Endothelial cell of umbilical vein (primary cell): ENCODE results near the gene RBMS3. TPM values are rescaled to one million over a fixed set of nuclear protein-coding genes. Genes with fewer than 3 reads are reported as not detected.

Source experiments
- BruUV-seq: library from RNA; stranded (reverse); fragments of 400-500 nt; replicated peaks from 2 replicates; lab custom pipeline; 2021; lab: Mats Ljungman, UMichigan
- CTCF ChIA-PET: fragments of 300-600, 350-600 bp; sonication (Branson Sonifier 250); formaldehyde crosslinking; loops from one replicate; lab custom pipeline; 2021; ENCODE audit warnings: antibody characterized with exemption, inconsistent platforms; lab: Charles Lee
- POLR2A ChIA-PET: fragments of 300-600, 350-600 bp; sonication (Branson Sonifier 250); formaldehyde crosslinking; loops from one replicate; lab custom pipeline; 2021; ENCODE audit warnings: antibody characterized with exemption, inconsistent platforms; lab: Charles Lee
- DNase-seq: peaks from one replicate; pipeline ENCODE4 v3.0.0-alpha.2; 2011; ENCODE audit warnings: low read depth, low spot score
- FAIRE-seq: peaks from 2 replicates; lab custom pipeline; 2011; peaks lifted over from hg19 to GRCh38; lab: Jason Lieb, UNC
- H2AFZ ChIP-seq: 2 replicates; pipeline ENCODE4 v1.6.0; 2012; ENCODE audit warnings: low read depth, low read length, control low read depth, inconsistent platforms
- H3K27ac ChIP-seq: 2 replicates; pipeline ENCODE4 v1.5.1; 2011; ENCODE audit warnings: low read depth, mild to moderate bottlenecking, control low read depth, low read length, moderate library complexity; ENCODE audit not compliant: insufficient read depth
- H3K27me3 ChIP-seq, 2 experiments: 2 replicates each; pipeline versions ENCODE4 v1.6.0 to v1.6.1; 2011; ENCODE audit warnings: low read length in 2 of 2, mixed read lengths in 1 of 2; ENCODE audit not compliant: control insufficient read depth in 2 of 2, insufficient read depth in 2 of 2
- H3K36me3 ChIP-seq, 2 experiments: 2 replicates in 1 of 2; 3 replicates in 1 of 2; pipeline ENCODE4 v1.5.1; 2011; ENCODE audit warnings: low read length in 2 of 2, mild to moderate bottlenecking in 1 of 2, moderate library complexity in 1 of 2; ENCODE audit not compliant: control insufficient read depth in 2 of 2, insufficient read depth in 2 of 2; ENCODE audit errors: extremely low read depth in 1 of 2
- H3K4me1 ChIP-seq: 3 replicates; pipeline ENCODE4 v1.5.1; 2011; ENCODE audit warnings: mild to moderate bottlenecking, low read length; ENCODE audit not compliant: control insufficient read depth, insufficient read depth; ENCODE audit errors: extremely low read depth
- H3K4me2 ChIP-seq: 2 replicates; pipeline ENCODE4 v1.6.1; 2011; ENCODE audit warnings: low read length, control low read depth, mixed read lengths; ENCODE audit not compliant: insufficient read depth
- H3K4me3 ChIP-seq, 3 experiments: fragments of 200-600 bp in 1 of 3; sonication (generic), shearing (Covaris generic) in 1 of 3; replicated peaks in 1 of 3; 2 replicates each; pipeline ENCODE4 v1.5.1; 2011 to 2016; ENCODE audit warnings: control low read depth in 3 of 3, low read length in 3 of 3, mild to moderate bottlenecking in 2 of 3, inconsistent platforms in 1 of 3, low read depth in 1 of 3, moderate library complexity in 1 of 3; ENCODE audit not compliant: insufficient read depth in 1 of 3
- H3K79me2 ChIP-seq: 2 replicates; pipeline ENCODE4 v1.6.0; 2012; ENCODE audit warnings: low read length, inconsistent platforms; ENCODE audit not compliant: control insufficient read depth, insufficient read depth
- H3K9ac ChIP-seq: replicated peaks from 2 replicates; pipeline ENCODE3; 2011; ENCODE audit warnings: low read length, control low read depth; ENCODE audit not compliant: insufficient read depth; ENCODE audit errors: extremely low read depth
- H3K9me1 ChIP-seq: replicated peaks from 3 replicates; pipeline ENCODE4 v1.6.0; 2011; ENCODE audit warnings: mild to moderate bottlenecking, low read length; ENCODE audit not compliant: control insufficient read depth, insufficient read depth; ENCODE audit errors: extremely low read depth
- H3K9me3 ChIP-seq: replicated peaks from 2 replicates; pipeline ENCODE4 v1.5.1; 2012; ENCODE audit warnings: low read length, inconsistent platforms; ENCODE audit not compliant: control insufficient read depth, insufficient read depth
- H4K20me1 ChIP-seq: replicated peaks from 2 replicates; pipeline ENCODE3; 2011; ENCODE audit warnings: mild to moderate bottlenecking, low read length; ENCODE audit not compliant: control insufficient read depth, insufficient read depth; ENCODE audit errors: extremely low read depth
- EZH2 ChIP-seq: IDR thresholded peaks from 2 replicates; pipeline ENCODE4 v1.6.1; 2012; ENCODE audit warnings: borderline replicate concordance, low read depth, mild to moderate bottlenecking, moderate library complexity, low read length, inconsistent platforms; ENCODE audit not compliant: severe bottlenecking
- FOS ChIP-seq: IDR thresholded peaks from 2 replicates; pipeline ENCODE4 v1.6.1; 2011; ENCODE audit warnings: mild to moderate bottlenecking, low read length, moderate library complexity, borderline replicate concordance; ENCODE audit not compliant: insufficient read depth
- GATA2 ChIP-seq: IDR thresholded peaks from 2 replicates; pipeline ENCODE4 v1.7.0; 2011; ENCODE audit warnings: low read depth, mild to moderate bottlenecking, moderate library complexity, mixed read lengths, low read length; ENCODE audit not compliant: insufficient read length, insufficient read depth
- JUN ChIP-seq: IDR thresholded peaks from 2 replicates; pipeline ENCODE4 v1.6.1; 2011; ENCODE audit warnings: borderline replicate concordance, low read depth; ENCODE audit not compliant: insufficient read length, insufficient read depth
- MYC ChIP-seq: IDR thresholded peaks from one replicate; pipeline ENCODE4 v1.6.1; 2011; ENCODE audit warnings: mild to moderate bottlenecking, low read depth, low read length
- POLR2A ChIP-seq: IDR thresholded peaks from 2 replicates; pipeline ENCODE4 v1.6.1; 2012; ENCODE audit warnings: low read depth, mild to moderate bottlenecking, control low read depth, low read length
- POLR2AphosphoS5 ChIP-seq: IDR thresholded peaks from 2 replicates; pipeline ENCODE4 v1.6.1; 2012; ENCODE audit warnings: low read depth, mild to moderate bottlenecking, control low read depth, low read length, moderate library complexity; ENCODE audit not compliant: insufficient read depth
- dilution Hi-C: fragments of 300-500 bp; cut with MboI; formaldehyde crosslinking; loops from one replicate; pipeline ENCODE4 v1.15.0; 2019; ENCODE audit warnings: low sequenced_read_pairs; ENCODE audit not compliant: extremely low pct_ligation_motif_present
- intact Hi-C: fragments of 100-400 bp; cut with micrococcal nuclease; formaldehyde crosslinking; loops from one replicate; pipeline ENCODE4 v1.10.0; 2022
- polyA plus RNA-seq, 4 experiments: library from polyadenylated mRNA; depleted of rRNA in 3 of 4; stranded (reverse) in 3 of 4; unstranded in 1 of 4; fragments of >200 nt; gene quantifications; 2 replicates each; pipeline versions ENCODE4 v1.2.1 to v1.2.3, GENCODE V29; 2011 to 2012; ENCODE audit warnings: missing spikeins in 1 of 4
- total RNA-seq: library from RNA; stranded (reverse); gene quantifications from 2 replicates; pipeline ENCODE4 v1.2.3, GENCODE V29; 2021
- TF ChIP-seq, protein P1 (sequence below): IDR thresholded peaks from 2 replicates; pipeline ENCODE4 v1.6.1; 2011; ENCODE audit not compliant: insufficient read depth, insufficient read length
- TF ChIP-seq, protein P2 (sequence below), 2 donors: IDR thresholded peaks; 1 replicate in 1 of 2; 2 replicates in 1 of 2; pipeline ENCODE4 v1.5.1; 2011; ENCODE audit warnings: low read length in 2 of 2, mild to moderate bottlenecking in 2 of 2, moderate library complexity in 2 of 2, control low read depth in 1 of 2, inconsistent platforms in 1 of 2, low read depth in 1 of 2; ENCODE audit not compliant: insufficient read depth in 1 of 2; ENCODE audit errors: extremely low read depth in 1 of 2

The RBMS3 gene
- total and polyA plus RNA-seq, 2 donors (not counting 3 experiments of a cell fraction or from before 2014, with no cell fraction given): 13.6 to 42.3 TPM

DNA sequence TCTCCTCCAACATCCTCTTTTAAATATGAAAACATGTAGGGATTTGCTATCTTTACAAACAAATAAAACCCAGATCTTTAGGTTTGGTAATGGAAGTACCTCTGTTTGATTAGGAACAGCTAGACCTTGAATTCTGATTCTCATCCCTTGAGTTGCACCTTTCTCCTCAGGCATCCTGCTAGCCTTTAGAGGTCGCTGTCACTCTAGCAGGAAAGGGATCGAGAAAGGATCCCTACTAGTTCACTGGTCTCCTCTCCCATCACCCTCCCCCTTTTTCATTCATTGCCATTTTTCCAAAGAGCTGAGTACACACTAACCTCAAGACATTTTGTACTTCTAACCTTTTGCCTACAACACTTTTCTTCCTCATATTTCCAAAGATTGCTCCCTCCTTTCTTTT is 569.8 kb downstream of the RBMS3 start:
- H3K9ac ChIP-seq: no peak overlapping the region
- H4K20me1 ChIP-seq: no peaks in the 10 kb centered on the region
- no peaks in the 10 kb centered on the region for H3K79me2 ChIP-seq
- dilution Hi-C loops (no loop called here), intact Hi-C loops (no loop called here)
- no peak for DNase-seq
- H3K9me1 ChIP-seq: no peaks in the 10 kb centered on the region
- BruUV-seq: no TSS peak
- no peaks in the 10 kb centered on the region for H3K4me1 ChIP-seq
- no peak overlapping the region for H3K4me3 ChIP-seq
- TF ChIP-seq, protein P1, sequence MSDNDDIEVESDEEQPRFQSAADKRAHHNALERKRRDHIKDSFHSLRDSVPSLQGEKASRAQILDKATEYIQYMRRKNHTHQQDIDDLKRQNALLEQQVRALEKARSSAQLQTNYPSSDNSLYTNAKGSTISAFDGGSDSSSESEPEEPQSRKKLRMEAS: no peak
- TF ChIP-seq JUN (no peak), MYC (no peak), POLR2A (no peak), POLR2AphosphoS5 (no peak), FOS (no peak), GATA2 (no peak), EZH2 (no peak)
- TF ChIP-seq, protein P2, sequence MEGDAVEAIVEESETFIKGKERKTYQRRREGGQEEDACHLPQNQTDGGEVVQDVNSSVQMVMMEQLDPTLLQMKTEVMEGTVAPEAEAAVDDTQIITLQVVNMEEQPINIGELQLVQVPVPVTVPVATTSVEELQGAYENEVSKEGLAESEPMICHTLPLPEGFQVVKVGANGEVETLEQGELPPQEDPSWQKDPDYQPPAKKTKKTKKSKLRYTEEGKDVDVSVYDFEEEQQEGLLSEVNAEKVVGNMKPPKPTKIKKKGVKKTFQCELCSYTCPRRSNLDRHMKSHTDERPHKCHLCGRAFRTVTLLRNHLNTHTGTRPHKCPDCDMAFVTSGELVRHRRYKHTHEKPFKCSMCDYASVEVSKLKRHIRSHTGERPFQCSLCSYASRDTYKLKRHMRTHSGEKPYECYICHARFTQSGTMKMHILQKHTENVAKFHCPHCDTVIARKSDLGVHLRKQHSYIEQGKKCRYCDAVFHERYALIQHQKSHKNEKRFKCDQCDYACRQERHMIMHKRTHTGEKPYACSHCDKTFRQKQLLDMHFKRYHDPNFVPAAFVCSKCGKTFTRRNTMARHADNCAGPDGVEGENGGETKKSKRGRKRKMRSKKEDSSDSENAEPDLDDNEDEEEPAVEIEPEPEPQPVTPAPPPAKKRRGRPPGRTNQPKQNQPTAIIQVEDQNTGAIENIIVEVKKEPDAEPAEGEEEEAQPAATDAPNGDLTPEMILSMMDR (IDR thresholded peaks at IDR 0.05; ENCODE audit: extremely low read depth in 1 of 2, insufficient read depth in 1 of 2, low read depth in 1 of 2, low read length in 2 of 2): no peak
- CTCF ChIA-PET: no interaction called here
- no peak overlapping the region for H2AFZ ChIP-seq
- H3K36me3 ChIP-seq: no peaks in the 10 kb centered on the region
- H3K27me3 ChIP-seq: no peaks in the 10 kb centered on the region
- POLR2A ChIA-PET: no interaction called here
- H3K4me2 ChIP-seq: no peak overlapping the region
- H3K9me3 ChIP-seq: no peaks in the 10 kb centered on the region
- FAIRE-seq: no peak
- no peak overlapping the region for H3K27ac ChIP-seq
